GM12865 (cell line): ENCODE measurements around the gene NEDD4L.

Experiments used
- DNase-seq: peaks from one replicate; pipeline ENCODE4 v3.0.0; 2010; ENCODE audit warnings: low read depth
- H3K4me3 ChIP-seq: 2 replicates; pipeline ENCODE4 v1.5.1; 2011; ENCODE audit warnings: mild to moderate bottlenecking, low read depth, low read length, control low read depth
- TF ChIP-seq, protein P1 (sequence below): IDR thresholded peaks from 2 replicates; pipeline ENCODE4 v1.5.1; 2011; ENCODE audit warnings: low read length, control low read depth, low read depth, inconsistent platforms; ENCODE audit not compliant: insufficient read depth; ENCODE audit errors: missing control alignments

Gene NEDD4L

DNA sequence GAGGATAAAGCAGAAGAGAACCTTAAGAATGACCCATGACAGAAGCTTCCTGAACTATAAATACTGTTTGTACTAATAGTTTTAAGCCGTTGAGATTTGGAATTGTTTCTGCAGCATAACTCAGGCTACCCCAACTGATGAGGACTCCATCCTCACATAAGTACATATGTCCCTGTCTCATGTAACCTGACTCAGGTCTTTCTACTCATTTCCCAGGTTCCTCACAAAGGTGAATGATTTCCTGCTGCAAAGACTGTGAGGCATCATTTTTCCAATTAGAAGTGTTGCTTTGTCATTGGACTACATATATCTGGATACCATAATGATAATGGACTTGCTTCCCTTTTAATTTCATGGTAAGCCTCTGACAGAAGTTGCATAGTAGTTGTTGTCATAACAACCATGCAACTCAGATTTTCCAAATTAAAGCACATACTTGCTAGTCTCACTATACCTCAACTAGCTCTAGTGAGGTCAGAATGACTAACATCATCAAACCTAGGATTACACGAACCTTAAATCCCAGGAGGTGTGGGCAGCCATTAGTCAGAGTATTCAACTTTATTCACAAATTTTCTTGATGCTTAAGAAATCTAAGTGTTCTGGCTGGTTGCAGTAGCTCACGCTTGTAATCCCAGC is 38.0 kb upstream of the NEDD4L start:
- H3K4me3 ChIP-seq = no peak overlapping the region
- DNase-seq = no peak
- TF ChIP-seq, protein P1, sequence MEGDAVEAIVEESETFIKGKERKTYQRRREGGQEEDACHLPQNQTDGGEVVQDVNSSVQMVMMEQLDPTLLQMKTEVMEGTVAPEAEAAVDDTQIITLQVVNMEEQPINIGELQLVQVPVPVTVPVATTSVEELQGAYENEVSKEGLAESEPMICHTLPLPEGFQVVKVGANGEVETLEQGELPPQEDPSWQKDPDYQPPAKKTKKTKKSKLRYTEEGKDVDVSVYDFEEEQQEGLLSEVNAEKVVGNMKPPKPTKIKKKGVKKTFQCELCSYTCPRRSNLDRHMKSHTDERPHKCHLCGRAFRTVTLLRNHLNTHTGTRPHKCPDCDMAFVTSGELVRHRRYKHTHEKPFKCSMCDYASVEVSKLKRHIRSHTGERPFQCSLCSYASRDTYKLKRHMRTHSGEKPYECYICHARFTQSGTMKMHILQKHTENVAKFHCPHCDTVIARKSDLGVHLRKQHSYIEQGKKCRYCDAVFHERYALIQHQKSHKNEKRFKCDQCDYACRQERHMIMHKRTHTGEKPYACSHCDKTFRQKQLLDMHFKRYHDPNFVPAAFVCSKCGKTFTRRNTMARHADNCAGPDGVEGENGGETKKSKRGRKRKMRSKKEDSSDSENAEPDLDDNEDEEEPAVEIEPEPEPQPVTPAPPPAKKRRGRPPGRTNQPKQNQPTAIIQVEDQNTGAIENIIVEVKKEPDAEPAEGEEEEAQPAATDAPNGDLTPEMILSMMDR = no peak

DNA sequence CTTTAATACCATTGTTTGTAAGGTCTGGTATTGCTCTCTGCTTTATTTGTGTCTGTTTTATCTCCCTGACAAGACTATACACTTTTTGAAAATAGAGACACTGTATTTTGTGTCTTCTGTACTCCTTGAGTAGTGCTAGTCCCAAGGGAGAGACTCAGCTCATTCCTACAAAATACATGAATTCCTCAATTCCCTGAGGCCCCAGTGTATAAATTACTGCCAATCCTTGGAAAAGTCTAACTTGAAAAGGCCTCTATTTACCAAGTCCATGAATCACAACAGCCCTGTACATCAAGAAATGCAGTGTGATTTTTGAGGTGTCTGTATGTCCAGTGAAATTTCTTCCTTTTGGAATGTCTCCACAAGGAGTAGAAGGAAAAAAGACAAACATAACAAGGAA is 34.9 kb upstream of the NEDD4L start:
- TF ChIP-seq, protein P1 = no peak
- no peak for DNase-seq
- H3K4me3 ChIP-seq = no peak overlapping the region

DNA sequence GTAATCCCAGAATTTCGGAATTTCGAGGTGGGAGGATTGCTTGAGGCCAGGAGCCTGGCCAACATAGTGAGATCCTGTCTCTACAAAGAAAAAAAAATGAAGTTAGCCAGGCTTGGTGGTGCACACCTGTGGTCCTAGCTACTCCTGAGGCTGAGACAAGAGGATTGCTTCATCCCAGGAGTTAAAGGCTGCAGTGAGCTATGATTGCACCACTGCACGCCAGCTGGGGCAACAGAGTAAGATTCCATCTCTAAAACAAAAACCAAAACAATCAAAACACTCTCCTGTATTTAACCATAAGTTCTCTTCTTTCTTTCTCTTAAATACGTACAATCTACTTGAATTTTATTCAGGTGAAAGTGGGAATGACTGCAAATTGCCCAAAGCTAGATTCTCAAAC is 33.8 kb upstream of the NEDD4L start:
- no peak overlapping the region for H3K4me3 ChIP-seq
- TF ChIP-seq, protein P1 = no peak
- DNase-seq = no peak

DNA sequence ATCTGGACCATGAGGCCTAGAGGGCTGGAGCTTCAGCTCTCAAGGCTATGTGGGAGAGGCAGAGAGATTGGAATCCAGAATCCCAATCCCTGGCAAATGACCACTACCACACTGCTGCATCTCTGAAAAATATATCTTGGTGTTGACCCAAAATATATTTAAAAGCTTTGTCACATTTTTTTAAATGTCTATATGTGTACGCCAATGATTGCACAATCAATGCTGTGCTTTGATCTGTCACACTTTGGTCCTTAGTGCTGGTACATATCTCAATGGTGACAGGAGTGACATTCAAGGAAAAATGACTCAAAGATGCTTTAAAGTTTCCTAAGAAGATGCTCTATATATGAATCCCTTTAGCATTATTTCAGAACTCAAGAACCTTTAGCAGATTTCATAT is 31.7 kb upstream of the NEDD4L start:
- TF ChIP-seq, protein P1 = no peak
- no peak overlapping the region for H3K4me3 ChIP-seq
- no peak for DNase-seq

DNA sequence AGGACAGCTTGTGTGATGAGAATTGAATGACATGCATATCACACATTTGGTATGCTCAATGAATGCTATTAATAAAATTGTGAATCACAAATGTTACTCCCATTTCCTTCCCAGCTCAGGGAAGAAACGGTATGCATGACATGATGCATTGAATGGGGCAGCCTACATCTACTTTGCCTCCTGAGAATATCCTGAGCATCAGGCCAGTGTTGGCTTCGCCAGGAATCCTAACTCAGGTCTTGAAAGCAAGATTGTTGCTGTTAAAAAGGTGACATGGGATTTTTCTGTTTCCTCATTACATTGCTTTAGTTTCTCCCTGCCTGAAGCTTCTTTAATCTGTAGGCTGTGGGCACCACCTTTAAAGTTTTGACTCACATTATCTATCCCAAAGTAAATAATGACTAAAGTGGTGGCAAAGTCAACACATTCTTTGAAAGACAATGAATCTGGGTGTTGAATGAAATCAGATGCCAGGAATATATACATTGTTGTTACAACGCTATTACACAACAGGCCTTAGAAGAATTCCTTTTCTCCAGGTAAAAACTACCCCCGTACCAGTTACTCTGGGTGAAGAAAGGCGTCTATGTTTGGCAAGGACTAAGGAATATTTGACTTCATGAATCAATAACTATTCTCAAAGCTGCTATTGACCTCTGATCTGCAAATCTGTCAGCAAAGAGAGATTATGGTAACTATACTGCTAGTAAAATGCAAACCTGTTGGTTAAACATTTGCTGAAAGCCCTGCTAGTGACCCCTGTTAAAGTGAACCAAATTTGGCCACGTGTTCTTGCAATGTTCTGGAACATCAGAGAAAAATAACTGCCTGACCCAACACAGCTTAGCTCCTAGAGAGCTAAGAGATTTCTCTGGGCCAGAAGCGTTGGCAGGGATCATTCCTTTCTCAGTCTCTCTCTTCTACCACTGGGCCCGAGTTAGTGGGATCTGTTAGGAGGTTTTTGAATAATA is 30.5 kb upstream of the NEDD4L start:
- H3K4me3 ChIP-seq = no peak overlapping the region
- TF ChIP-seq, protein P1 = no peak
- DNase-seq = no peak

DNA sequence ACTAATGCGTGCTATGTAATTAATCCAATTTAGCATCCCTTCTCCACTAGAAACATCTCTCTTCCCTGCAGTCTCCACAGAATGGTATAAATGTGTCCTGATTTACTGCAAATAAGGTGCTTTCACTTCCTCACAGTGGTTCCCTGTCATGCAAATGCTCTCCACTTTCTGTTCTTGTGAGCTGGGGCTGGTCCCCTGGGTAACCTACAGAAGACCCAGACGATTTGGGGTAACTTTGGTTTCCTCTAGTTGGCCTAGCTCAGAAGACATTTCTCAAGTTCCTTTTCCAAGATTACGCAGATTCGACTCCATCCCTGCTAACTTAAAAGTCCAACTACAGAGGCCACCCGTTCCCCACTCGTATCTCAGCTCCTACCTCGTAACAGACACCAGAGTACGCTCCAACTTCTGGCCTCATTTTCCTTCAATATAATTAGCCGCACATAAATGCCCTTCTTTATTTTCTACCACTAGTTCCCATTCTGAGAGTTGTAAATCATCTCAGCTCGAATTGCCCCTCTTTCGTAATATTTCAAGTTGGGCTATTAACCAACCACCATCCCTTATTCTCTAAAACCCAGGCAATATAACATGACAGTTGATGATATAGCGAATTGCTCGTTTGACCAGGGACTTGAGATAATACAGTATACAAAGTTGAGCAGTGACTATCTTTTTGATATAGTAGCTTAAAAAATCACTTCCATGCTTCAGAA is 28.8 kb upstream of the NEDD4L start:
- peak; percentile 83 for DNase-seq
- TF ChIP-seq, protein P1 = no peak

More for the DNA sequence above, 28.8 kb upstream of the NEDD4L start:
- H3K4me3 ChIP-seq = no peak overlapping the region
